ENCODE measurements around the gene GDF9.

- TF ChIP-seq CTCF (IDR thresholded peaks at IDR 0.05; ENCODE audit: insufficient read depth, low read length, poor library complexity, severe bottlenecking): no peak
- TF ChIP-seq EZH2phosphoT487 (conservative IDR thresholded peaks at IDR 0.05; ENCODE audit: low read length): no peak
Measured at GRCh38 chr5:132915681-132916080, 49.4 kb upstream of the GDF9 start.
